H54 (cell line): ENCODE measurements around the gene NDRG2.
A peak's percentile ranks its signal among the peaks of the same experiment; 100 is the strongest.

Experiments
- DNase-seq: peaks from one replicate; pipeline ENCODE4 v3.0.0; 2011; ENCODE audit warnings: low spot score, mixed read lengths; ENCODE audit not compliant: insufficient read length
- FAIRE-seq: peaks from 3 replicates; lab custom pipeline; 2011; peaks lifted over from hg19 to GRCh38; lab: Jason Lieb, UNC
- POLR2A ChIP-seq: IDR thresholded peaks from 2 replicates; pipeline ENCODE4 v1.6.1; 2011; ENCODE audit warnings: low read depth, mild to moderate bottlenecking, low read length

The NDRG2 gene

DNA sequence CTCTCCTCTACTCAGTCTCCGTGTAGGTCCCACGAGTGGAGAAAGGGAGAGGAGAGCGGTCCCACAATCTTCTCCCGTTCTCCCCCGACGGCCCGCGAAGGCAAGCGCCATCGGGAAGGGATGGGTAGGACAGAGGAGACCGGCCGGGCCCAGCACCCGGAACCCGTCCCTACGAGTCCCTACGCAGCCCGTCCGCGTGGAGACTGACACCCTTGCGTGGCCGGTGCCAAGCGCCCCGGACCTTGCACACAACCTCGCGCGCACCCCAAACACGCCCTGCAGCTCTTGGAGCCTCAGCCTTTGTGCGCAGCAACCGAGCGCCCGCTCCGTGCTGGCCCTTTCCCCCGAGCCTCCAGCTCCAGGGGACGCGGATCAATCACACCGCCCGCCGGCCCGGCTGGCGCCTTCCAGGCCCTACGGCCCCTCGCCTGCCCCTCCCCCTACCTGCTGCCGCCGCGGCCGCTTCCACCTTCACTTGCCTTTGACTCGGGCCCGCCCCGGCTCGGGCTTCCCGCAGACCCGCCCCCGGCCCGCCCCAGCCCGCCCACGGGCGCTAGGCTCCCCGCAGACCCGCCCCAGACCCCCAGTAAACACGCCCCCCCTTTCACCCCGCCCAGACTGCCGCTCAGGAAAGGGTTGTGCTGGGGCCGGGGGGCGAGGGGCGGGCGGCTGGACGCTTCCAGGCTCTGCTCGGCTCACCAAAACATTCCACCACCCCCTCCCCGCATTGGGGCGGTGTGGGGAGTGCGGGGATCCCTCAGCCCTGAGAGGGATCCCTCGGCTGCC lies at the start of gene NDRG2:
NDRG2 (minus strand) TSS at position 477 of the 786 bp plus-strand sequence. CDS start 1,746 bp downstream, outside the sequence.
- DNase-seq, result peak; percentile 27
- FAIRE-seq, result no peak
- no peak for TF ChIP-seq POLR2A

DNA sequence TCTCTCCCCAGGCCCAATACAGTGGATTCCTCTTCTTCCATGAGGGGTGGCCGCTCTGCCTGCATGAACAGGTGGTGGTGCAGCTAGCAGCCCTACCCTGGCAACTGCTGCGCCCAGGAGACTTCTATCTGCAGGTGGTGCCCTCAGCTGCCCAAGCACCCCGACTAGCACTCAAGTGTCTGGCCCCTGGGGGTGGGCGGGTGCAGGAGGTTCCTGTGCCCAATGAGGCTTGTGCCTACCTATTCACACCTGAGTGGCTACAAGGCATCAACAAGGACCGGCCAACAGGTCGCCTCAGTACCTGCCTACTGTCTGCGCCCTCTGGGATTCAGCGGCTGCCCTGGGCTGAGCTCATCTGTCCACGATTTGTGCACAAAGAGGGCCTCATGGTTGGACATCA lies 49.1 kb upstream of the NDRG2 start:
- FAIRE-seq, result no peak
- TF ChIP-seq POLR2A, result no peak
- no peak for DNase-seq

DNA sequence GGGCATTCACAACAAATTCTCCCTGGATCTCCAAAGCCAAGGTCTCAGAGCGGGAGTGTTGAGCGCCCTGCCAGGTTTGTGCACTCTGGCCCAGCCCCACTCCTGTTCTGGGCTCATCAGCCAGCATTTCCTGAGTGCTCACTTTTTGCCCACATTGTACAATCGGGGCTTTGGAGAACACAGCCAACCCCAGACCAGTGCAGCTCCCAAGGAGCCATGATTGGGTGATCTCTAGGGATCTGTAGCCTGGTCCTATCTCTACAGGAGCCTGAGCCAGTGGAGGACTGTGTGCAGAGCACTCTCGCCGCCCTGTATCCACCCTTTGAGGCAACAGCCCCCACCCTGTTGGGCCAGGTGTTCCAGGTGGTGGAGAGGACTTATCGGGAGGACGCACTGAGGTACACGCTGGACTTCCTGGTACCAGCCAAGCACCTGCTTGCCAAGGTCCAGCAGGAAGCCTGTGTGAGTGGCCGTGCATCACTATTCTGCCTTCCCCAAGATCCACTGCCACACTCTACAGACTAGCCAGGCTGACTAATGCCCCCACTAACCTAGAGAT lies 48.0 kb upstream of the NDRG2 start:
- TF ChIP-seq POLR2A, result no peak
- DNase-seq (no peak), FAIRE-seq (no peak)

DNA sequence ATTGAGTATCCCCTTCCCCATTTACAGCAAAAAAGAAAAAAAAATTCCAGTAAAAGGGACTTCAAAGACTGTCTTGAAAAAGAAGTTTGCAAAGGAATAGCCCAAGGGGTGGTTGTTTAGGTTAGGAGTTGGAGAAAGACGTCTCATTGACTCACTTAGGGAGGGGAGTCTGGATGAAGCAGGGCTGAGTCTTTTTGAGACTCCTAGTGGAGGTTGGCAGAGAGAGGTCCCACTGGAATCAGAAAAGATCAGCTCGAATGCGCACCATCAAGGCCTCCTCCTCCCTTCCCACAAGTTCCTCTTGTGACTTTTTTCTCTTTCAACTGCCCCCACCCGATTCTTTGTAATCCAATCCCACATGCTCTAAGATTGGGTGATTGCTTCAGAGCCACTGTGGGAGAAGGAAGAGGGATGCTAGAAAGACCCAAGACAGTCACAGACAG lies 47.2 kb upstream of the NDRG2 start:
- DNase-seq, result no peak
- FAIRE-seq, result no peak

DNA sequence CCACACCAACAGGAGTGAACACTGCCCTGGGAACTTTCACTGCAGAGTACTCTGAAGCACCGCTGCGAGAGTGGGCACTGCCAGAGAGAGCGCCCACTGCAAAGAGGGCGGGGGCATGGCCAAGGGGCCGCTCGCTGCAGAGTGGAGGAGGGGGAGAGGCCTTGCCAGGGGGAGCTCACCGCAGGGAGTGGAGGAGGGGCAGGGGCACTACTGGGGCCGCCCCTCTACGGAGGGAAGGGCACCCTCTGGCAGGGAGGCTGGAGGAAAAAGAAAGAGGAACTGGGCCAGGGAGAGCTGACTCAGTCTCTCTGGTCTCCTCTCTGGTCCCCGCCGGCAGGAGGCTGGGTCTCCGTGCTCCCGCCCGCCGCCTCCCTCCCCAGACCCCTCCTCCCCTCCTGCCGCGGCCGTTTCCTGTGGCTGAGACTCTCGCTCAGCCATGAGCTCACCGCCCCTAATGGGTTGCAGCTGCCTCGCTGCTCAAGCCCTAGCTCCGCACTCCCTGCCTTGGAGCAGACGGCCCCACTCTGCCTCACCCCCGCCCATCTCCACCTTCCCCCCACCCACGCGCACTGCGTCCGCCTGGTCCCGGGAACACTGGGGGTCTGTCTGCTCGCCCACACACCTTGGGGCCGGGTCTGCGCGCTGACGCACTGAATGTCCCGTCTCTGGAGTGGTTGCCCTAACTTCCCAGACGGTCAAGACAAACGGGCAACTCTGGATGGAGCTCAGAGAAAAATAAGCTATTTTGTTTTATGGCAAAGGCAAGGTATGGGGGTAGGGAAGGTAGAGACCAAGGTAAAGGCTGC lies 46.6 kb upstream of the NDRG2 start:
- DNase-seq, result peak; percentile 73
- no peak for FAIRE-seq

More for the DNA sequence above, 47.2 kb upstream of the NDRG2 start:
- no peak for TF ChIP-seq POLR2A

DNA sequence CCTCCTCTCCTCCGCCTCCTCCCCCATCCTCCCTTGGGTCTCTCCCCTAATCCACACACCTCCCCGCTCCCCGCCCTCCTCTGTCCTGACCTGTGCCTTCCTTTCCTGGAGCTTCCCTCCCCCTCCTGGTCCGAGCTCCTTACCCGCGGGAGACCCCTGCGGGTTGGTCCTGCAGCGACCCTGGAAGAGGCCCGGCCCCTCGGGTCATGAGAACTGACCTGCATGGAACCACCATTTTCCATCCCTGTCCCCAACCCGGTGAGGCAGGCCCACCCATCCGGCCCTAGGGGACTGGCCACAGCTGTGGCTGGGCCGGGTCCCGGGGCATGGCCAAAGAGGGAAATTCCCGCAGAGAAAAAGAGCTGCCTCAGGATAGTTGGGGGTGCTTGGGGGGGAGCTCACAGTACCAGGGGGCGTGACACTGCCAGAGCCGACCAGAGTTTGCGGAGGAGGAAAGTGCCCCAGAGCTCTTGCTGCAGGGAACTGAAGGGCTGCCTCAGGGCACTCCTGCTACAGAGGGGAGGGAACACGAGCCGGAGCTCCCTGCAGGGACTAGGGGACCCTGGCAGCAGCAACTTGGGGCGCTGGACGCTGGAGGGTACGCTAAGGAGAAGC lies 45.9 kb upstream of the NDRG2 start:
- TF ChIP-seq POLR2A, result no peak
- peak; percentile 36 for DNase-seq
- no peak for FAIRE-seq

More for the DNA sequence above, 46.6 kb upstream of the NDRG2 start:
- peak; percentile 23; the same call in 1 of the 2 replicates for TF ChIP-seq POLR2A

DNA sequence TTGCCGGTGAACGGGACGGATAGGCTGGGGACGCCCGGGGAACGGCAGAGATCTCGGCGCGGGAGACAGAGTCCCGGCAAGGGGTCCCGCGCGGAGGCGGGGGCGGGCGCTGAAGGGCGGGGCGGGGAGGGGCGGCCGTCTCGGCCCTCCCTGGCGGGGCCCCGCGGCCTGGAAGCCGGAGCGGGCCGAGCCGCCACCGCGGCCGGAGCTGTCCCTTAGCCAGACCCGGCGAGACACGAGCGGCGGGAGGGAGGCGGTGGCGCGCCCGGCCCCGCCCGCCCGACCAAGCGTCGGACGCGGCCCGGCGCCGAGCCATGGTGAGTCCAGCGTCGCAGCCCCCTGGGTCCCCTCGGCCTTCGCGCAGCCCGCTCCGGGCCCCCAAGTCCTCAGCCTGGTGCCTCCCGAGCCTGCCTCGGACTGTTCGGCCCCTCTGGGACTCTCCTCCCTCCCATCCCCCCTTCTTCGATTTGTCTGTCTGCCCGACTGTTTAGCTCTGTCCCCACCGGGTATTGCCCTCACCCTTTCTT lies 45.3 kb upstream of the NDRG2 start, which contains the start of gene ARHGEF40:
ARHGEF40 (plus strand) TSS at position 222 of the 527 bp plus-strand sequence; CDS start at position 315, 93 bp downstream.
- 0 out of 2 replicates have a peak, but pooled peaks have one; percentile 18 for TF ChIP-seq POLR2A
- FAIRE-seq, result no peak
- peak; percentile 34 for DNase-seq

DNA sequence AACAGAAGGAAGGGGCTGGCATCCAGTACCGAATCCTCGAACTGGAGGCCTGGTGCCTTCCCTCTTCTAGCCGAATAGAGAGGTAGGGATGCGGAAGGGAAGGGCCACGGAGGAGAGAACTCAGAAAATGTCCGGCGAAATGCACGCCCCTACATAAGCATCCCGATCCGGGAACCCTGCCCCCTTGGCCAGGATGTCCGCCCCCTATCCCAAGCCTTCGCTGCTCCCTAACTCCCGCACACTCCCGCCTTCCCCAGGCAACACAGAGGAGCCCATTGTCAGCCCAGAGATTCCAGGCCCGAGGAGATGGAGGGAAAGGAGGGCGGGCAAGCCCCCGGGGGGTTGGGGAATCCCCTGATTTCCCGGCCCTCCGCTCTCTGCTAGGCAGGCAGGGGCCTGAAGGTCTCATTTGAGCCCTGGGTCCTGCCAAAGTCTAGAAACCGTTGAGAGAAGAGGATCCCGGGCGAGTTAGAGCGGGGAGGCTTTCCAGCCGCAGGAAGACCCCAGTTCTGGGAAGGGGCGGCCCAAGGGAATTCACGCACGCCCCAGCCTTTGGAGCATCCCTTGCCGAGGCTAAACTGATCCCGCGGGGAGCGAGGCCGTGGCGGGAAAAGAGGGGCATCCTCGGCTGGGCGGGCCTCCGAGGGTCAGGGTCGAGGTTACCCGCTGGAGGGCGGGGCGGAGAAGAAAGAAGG lies 44.7 kb upstream of the NDRG2 start:
- TF ChIP-seq POLR2A, result no peak
- no peak for DNase-seq
- no peak for FAIRE-seq

DNA sequence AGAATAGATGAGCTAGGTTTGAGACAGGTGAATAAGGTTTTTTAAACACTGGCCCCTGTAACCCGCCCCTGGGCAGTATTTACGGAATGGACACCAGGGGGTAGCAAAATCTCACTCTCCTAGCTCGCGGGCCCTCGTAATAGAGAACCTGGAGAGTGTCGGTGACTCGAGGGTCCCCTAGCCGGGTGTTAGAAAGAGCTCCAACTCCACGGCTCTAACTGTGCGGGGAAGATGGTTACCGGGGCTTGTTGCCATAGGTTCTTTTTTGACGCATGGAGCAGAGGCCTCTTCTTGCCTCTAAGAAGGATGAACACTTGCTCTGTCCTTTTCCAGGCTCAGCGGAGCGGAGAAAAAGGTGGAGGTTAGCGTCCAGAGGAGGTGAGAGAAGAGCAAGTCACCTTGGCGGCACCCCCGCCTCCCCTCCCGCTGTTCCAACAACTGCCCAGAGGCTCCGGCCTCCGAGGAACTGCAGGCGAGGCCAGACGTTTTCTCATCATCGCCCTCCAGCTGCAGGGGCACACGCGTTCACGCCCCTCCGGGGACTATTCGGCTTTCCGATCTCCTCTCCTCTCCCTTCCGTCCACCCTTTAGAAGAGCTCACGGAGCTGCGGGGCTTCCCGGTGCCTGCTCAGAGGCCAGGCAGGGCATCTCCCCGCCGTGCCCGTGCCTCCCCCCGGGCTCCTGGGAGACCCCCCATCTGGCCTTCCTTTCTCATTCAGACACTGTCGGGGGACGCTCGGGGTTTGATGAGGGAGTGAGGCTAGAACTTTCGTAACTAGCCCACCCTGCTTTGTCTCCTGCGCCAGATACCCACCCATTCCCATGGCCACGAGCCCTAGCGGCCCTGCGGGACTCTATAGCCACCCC lies 43.9 kb upstream of the NDRG2 start:
- TF ChIP-seq POLR2A, result no peak
- FAIRE-seq (no peak), DNase-seq (no peak)

DNA sequence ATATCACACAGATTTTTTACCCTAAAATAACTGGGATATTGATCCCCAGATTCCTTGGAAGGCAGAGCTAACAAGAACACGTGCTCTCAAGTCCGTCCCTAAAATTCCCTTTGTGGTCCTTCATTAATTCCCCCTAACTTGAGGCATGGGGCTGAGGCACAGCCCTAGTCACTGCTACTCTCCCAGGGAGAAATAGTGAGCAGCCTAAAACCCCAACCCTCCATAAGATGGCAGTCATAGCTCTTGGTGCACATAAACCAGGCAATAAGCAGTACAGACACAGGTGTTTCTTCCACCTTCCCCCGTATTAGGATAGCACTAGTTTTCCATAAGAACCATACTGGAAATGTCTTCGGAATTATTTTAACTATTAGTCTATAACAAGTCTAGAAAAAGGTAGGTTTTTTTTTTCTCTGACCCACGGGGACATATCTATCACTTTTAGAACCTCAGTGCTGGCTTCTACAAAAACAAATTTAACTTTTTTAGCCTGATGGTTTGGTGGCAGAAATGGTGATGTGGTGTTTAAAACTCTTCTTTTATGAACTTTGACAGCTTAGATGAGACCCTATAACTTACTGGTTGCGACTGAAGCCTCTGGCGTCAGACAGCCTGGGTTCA lies 42.1 kb upstream of the NDRG2 start:
- no peak for DNase-seq
- no peak for FAIRE-seq
- no peak for TF ChIP-seq POLR2A

DNA sequence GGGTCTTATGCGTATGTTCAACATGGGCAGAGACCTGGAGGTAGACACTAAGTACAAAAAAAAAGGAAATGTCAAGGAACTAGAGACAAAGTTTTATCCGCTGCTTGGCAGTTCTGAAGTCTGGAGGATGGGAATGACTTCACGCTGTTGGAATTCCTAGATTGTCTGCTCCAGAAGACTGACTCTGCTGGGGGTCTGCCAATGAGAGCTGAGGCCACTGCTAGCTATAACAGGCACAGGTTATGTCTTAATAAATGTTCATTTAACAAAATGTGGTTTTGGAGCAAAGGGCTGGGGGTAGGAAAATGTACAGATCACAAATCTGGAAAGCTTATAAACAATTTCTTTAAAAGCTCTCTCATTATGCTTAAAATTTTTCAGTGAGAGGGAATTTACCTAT lies 38.6 kb upstream of the NDRG2 start:
- no peak for TF ChIP-seq POLR2A
- FAIRE-seq, result peak; percentile 86
- no peak for DNase-seq
